ENCODE data around the gene IRF2.

IRF2 gene

DNA sequence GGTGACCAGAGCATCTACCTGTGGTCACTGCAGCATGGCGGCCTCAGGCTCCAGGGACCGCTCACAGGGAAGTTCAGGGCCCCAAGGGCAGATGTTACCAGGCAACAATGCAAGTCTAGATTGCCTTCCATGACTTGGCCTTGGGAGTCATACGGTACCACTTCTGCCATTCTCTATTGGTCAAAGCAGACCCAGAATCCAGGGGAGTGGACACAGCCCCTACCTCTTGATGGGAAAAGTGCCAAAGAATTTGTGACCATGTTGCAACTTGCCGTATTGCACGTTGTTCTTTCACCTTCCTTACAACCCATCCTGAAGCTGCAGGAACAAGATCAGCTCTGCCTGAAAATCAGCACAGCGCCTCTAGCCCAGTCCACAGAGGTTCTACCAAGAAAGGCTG lies 111.1 kb downstream of the IRF2 start:
- Histone ChIP-seq H3K27me3 (replicated peaks) (no peaks in the 10 kb centered on the region), H3K27ac (no peak overlapping the region), H3K36me3 (replicated peaks) (no peaks in the 10 kb centered on the region), H3K4me3 (ENCODE audit: low read depth, low read length) (no peak overlapping the region)
- TF ChIP-seq, protein P1, sequence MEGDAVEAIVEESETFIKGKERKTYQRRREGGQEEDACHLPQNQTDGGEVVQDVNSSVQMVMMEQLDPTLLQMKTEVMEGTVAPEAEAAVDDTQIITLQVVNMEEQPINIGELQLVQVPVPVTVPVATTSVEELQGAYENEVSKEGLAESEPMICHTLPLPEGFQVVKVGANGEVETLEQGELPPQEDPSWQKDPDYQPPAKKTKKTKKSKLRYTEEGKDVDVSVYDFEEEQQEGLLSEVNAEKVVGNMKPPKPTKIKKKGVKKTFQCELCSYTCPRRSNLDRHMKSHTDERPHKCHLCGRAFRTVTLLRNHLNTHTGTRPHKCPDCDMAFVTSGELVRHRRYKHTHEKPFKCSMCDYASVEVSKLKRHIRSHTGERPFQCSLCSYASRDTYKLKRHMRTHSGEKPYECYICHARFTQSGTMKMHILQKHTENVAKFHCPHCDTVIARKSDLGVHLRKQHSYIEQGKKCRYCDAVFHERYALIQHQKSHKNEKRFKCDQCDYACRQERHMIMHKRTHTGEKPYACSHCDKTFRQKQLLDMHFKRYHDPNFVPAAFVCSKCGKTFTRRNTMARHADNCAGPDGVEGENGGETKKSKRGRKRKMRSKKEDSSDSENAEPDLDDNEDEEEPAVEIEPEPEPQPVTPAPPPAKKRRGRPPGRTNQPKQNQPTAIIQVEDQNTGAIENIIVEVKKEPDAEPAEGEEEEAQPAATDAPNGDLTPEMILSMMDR (IDR thresholded peaks at IDR 0.05; ENCODE audit: low read depth, low read length, missing control alignments), result no peak
- no peak for DNase-seq
- in situ Hi-C loops (cut with HindIII; ENCODE audit: low pct_ligation_motif_present, low sequenced_read_pairs), result no loop called here

- TF ChIP-seq, protein P1 (IDR thresholded peaks at IDR 0.05; ENCODE audit: low read depth, low read length, missing control alignments), result no peak
- Histone ChIP-seq H3K4me3 (ENCODE audit: low read depth, low read length) (no peak overlapping the region), H3K27ac (peak overlapping the region; percentile 3), H3K36me3 (replicated peaks) (no peaks in the 10 kb centered on the region), H3K27me3 (replicated peaks) (no peaks in the 10 kb centered on the region)
- peak; percentile 45 for DNase-seq
- in situ Hi-C loops (cut with HindIII; ENCODE audit: low pct_ligation_motif_present, low sequenced_read_pairs), result no loop called here
These were observed 112.0 kb downstream of the IRF2 start for GRCh38 chr4:184362396-184362795.

DNA sequence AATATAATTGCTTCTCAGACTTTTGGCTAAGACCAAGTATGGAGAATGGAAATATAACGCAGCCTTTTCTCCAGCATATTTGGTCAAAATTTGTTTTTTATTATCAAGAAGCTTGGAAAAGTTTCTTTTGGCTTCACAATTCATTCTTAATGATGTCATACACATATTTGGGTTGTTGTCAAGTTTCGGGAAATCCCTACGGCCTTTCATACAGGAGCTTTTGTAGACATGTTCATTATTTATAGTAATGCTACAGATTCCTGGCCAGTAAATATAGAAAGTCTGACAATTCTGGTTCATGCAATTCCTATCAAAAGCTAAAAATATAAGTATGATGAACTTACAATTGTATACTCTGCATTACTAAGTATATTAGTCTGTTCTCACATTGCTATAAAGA lies 112.9 kb downstream of the IRF2 start:
- in situ Hi-C loops (cut with HindIII; ENCODE audit: low pct_ligation_motif_present, low sequenced_read_pairs), result no loop called here
- TF ChIP-seq, protein P1 (IDR thresholded peaks at IDR 0.05; ENCODE audit: low read depth, low read length, missing control alignments), result no peak
- H3K36me3 ChIP-seq (replicated peaks), result no peaks in the 10 kb centered on the region
- no peak overlapping the region for H3K4me3 ChIP-seq (ENCODE audit: low read depth, low read length)
- no peaks in the 10 kb centered on the region for H3K27me3 ChIP-seq (replicated peaks)
- no peak overlapping the region for H3K27ac ChIP-seq
- no peak for DNase-seq

- no peaks in the 10 kb centered on the region for H3K27me3 ChIP-seq (replicated peaks)
- no peaks in the 10 kb centered on the region for H3K36me3 ChIP-seq (replicated peaks)
- H3K27ac ChIP-seq, result no peak overlapping the region
- no peak overlapping the region for H3K4me3 ChIP-seq (ENCODE audit: low read depth, low read length)
- TF ChIP-seq, protein P1 (IDR thresholded peaks at IDR 0.05; ENCODE audit: low read depth, low read length, missing control alignments), result no peak
- in situ Hi-C loops (cut with HindIII; ENCODE audit: low pct_ligation_motif_present, low sequenced_read_pairs), result no loop called here
- DNase-seq, result no peak
These were observed 114.5 kb downstream of the IRF2 start for GRCh38 chr4:184359888-184360287.

DNA sequence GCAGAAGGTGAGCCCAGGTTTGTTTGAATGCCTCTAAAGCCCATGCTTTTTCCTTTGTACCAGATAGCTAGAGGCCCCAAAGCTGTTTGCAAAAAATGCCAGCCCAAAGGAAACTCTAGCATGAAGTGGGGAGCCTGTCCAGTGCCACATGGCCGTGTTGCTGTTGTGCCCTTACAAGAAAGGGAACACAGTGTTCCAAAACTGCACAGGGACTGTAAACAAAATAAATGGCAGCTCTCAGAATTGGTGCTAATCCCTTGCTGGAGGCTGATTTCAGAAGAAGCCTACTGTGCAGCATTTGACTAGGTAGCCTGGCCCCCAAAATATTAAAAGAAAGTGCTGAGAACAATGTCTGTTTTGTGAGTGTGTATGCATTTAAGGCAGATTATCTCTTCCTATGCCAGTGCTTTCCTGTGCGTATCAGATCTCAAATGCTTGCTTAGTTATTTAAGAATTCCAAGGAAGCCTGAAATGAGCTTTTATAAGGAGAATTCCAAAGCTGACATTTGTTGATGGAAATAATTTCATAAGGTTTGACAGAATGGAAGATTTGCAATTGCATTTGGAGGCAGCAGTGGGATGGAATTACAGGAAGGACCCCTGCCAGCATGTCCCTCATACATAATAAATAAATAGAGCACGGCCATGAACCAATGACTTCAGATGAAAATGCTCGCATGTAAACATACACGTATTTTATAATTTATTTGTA lies 115.7 kb downstream of the IRF2 start:
- Histone ChIP-seq H3K27ac (no peak overlapping the region), H3K27me3 (replicated peaks) (no peaks in the 10 kb centered on the region), H3K36me3 (replicated peaks) (no peaks in the 10 kb centered on the region), H3K4me3 (ENCODE audit: low read depth, low read length) (no peak overlapping the region)
- no peak for DNase-seq
- TF ChIP-seq, protein P1 (IDR thresholded peaks at IDR 0.05; ENCODE audit: low read depth, low read length, missing control alignments), result no peak
- in situ Hi-C loops (cut with HindIII; ENCODE audit: low pct_ligation_motif_present, low sequenced_read_pairs), result no loop called here

GRCh38 chr4:184357772-184358171 lies 116.6 kb downstream of the IRF2 start:
- Histone ChIP-seq H3K4me3 (ENCODE audit: low read depth, low read length) (no peak overlapping the region), H3K27ac (no peak overlapping the region), H3K36me3 (replicated peaks) (no peaks in the 10 kb centered on the region), H3K27me3 (replicated peaks) (no peaks in the 10 kb centered on the region)
- TF ChIP-seq, protein P1 (IDR thresholded peaks at IDR 0.05; ENCODE audit: low read depth, low read length, missing control alignments), result no peak
- no peak for DNase-seq
- in situ Hi-C loops (cut with HindIII; ENCODE audit: low pct_ligation_motif_present, low sequenced_read_pairs), result no loop called here
